Measurements from ENCODE around the gene NEU2.
"Not testable (repeated sequence)": the region's sequence is repeated elsewhere in the genome, so short reads cannot be mapped to it uniquely, and the experiment has no call there.

NEU2 gene

DNA sequence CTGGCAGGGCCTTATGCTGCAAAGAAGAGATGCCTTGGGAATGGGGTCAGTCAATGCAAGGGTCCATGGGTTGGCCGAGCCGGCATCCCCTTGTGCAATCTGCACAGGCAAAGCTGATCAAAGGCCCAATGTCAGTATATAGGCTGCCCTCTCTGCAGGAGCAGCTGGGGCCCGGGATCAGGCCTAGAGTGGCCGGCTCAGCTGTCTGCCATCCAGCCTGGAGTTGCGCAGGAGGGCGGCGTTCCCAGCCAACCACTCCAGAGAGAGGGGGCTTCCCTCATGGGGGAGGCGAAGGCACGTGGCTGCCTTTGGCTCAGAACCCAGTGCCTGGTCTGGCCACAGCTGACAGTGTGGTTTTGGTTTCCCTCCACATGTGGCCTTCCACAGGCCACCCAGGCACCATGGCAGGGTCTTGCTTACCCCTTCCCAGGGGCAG is 31.5 kb downstream of the NEU2 start:
- Histone ChIP-seq H4K20me1 (ENCODE audit: insufficient read depth, low read length) (no peaks in the 10 kb centered on the region), H3K79me2 (ENCODE audit: low read length) (peaks cover 75% of the 10 kb centered on the region)

DNA sequence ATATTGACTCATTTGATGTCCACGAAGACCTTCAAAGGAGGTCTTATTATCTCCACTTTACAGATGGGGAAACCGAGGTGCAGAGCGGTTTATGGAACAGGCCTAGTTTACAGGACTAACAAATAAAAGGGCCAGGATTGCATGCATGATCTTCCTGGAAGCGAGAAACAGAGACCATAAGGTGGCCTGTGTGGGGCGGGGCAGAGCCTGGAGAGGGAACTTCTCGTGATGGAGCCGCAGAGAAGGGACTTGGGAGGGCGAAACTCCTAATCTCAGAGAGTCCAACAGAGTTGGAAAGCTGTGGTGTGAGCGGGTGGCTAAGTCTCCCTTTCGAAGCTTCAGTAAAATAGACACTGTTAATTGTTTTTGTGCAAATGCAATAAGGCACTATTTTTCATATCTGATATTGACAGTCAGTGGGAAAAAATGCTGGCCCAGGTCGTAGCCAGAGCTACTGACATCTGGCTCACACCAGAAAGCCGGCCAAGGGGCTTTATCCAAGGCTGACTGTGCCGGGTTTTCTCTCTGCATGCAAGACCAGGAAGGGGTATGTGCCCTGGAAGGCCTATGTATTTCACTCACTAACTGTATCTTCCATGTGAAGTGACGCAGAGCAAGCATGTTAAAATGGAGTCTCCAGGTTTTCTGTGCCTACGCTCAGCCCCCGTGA is 32.2 kb downstream of the NEU2 start:
- H3K4me2 ChIP-seq (ENCODE audit: low read depth, low read length), result no peak overlapping the region
- H3K79me2 ChIP-seq (ENCODE audit: low read length), result peaks cover 82% of the 10 kb centered on the region
- peaks cover 3% of the 10 kb centered on the region for H3K36me3 ChIP-seq (replicated peaks; ENCODE audit: insufficient read depth, low read length)

More for the DNA sequence above, 31.5 kb downstream of the NEU2 start:
- no peak for DNase-seq
- H3K4me3 ChIP-seq (ENCODE audit: low read length), result no peak overlapping the region
- peak overlapping the region; percentile 47; the same call in 1 of the 2 replicates for H3K27ac ChIP-seq (ENCODE audit: low read length)
- no peaks in the 10 kb centered on the region for H3K9me2 ChIP-seq (replicated peaks; ENCODE audit: insufficient read depth, low read length)
- H3K27me3 ChIP-seq (replicated peaks; ENCODE audit: insufficient read depth, low read length), result no peaks in the 10 kb centered on the region
- H3K4me1 ChIP-seq (ENCODE audit: low read length), result peaks cover 23% of the 10 kb centered on the region
- no peak overlapping the region for H2AFZ ChIP-seq (ENCODE audit: low read length)
- TF ChIP-seq EZH2phosphoT487 (IDR thresholded peaks at IDR 0.05; ENCODE audit: low read length) (no peak), EZH2 (optimal IDR thresholded peaks at IDR 0.05; ENCODE audit: low read depth, low read length) (no peak)
- H3K4me2 ChIP-seq (ENCODE audit: low read depth, low read length), result peak overlapping the region; percentile 97
- H3K36me3 ChIP-seq (replicated peaks; ENCODE audit: insufficient read depth, low read length), result peaks cover 3% of the 10 kb centered on the region
- H3K9me3 ChIP-seq (replicated peaks; ENCODE audit: insufficient read depth, low read length), result no peaks in the 10 kb centered on the region
- no peak overlapping the region; the same call in 1 of the 2 replicates for H3K9ac ChIP-seq (ENCODE audit: low read length)
- H3F3A ChIP-seq (ENCODE audit: insufficient read depth, low read length), result peaks cover 10% of the 10 kb centered on the region; the same call in 1 of the 2 replicates

DNA sequence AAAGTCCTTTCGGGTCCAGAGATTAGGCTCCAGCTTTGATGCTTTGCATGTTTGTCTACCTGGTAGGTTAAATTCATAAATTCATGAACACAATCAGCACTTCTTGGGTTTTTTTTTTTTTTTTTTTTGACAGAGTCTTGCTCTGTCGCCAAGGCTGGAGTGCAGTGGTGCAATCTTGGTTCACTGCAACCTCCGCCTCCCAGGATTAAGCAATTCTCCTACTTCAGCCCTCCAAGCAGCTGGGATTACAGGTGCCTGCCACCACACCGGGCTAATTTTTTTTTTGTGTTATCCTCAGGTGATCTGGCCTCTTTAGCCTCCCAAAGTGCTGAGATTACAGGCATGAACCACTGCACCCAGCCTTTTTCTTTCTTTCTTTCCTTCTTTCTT is 32.7 kb downstream of the NEU2 start:
- H2AFZ ChIP-seq (ENCODE audit: low read length); H3F3A ChIP-seq (ENCODE audit: insufficient read depth, low read length); H3K4me3 ChIP-seq (ENCODE audit: low read length); H3K27me3 ChIP-seq (replicated peaks; ENCODE audit: insufficient read depth, low read length); H3K4me2 ChIP-seq (ENCODE audit: low read depth, low read length); H3K9me2 ChIP-seq (replicated peaks; ENCODE audit: insufficient read depth, low read length); H3K36me3 ChIP-seq (replicated peaks; ENCODE audit: insufficient read depth, low read length); H3K27ac ChIP-seq (ENCODE audit: low read length); DNase-seq; H3K9me3 ChIP-seq (replicated peaks; ENCODE audit: insufficient read depth, low read length); H3K9ac ChIP-seq (ENCODE audit: low read length); H4K20me1 ChIP-seq (ENCODE audit: insufficient read depth, low read length): not testable (repeated sequence)
- Histone ChIP-seq H3K79me2 (ENCODE audit: low read length) (peaks cover 87% of the 10 kb centered on the region), H3K4me1 (ENCODE audit: low read length) (peaks cover 17% of the 10 kb centered on the region)

More for the DNA sequence above, 32.2 kb downstream of the NEU2 start:
- no peak overlapping the region for H3K27ac ChIP-seq (ENCODE audit: low read length)
- H2AFZ ChIP-seq (ENCODE audit: low read length), result no peak overlapping the region
- peaks cover 20% of the 10 kb centered on the region for H3K4me1 ChIP-seq (ENCODE audit: low read length)
- H3F3A ChIP-seq (ENCODE audit: insufficient read depth, low read length), result peaks cover 10% of the 10 kb centered on the region; the same call in 1 of the 2 replicates
- no peaks in the 10 kb centered on the region for H3K27me3 ChIP-seq (replicated peaks; ENCODE audit: insufficient read depth, low read length)
- H4K20me1 ChIP-seq (ENCODE audit: insufficient read depth, low read length), result no peaks in the 10 kb centered on the region
- no peaks in the 10 kb centered on the region for H3K9me2 ChIP-seq (replicated peaks; ENCODE audit: insufficient read depth, low read length)
- no peak overlapping the region for H3K4me3 ChIP-seq (ENCODE audit: low read length)
- no peaks in the 10 kb centered on the region for H3K9me3 ChIP-seq (replicated peaks; ENCODE audit: insufficient read depth, low read length)
- no peak overlapping the region for H3K9ac ChIP-seq (ENCODE audit: low read length)
- DNase-seq, result no peak
- TF ChIP-seq EZH2 (optimal IDR thresholded peaks at IDR 0.05; ENCODE audit: low read depth, low read length), result no peak
- TF ChIP-seq, protein P1, sequence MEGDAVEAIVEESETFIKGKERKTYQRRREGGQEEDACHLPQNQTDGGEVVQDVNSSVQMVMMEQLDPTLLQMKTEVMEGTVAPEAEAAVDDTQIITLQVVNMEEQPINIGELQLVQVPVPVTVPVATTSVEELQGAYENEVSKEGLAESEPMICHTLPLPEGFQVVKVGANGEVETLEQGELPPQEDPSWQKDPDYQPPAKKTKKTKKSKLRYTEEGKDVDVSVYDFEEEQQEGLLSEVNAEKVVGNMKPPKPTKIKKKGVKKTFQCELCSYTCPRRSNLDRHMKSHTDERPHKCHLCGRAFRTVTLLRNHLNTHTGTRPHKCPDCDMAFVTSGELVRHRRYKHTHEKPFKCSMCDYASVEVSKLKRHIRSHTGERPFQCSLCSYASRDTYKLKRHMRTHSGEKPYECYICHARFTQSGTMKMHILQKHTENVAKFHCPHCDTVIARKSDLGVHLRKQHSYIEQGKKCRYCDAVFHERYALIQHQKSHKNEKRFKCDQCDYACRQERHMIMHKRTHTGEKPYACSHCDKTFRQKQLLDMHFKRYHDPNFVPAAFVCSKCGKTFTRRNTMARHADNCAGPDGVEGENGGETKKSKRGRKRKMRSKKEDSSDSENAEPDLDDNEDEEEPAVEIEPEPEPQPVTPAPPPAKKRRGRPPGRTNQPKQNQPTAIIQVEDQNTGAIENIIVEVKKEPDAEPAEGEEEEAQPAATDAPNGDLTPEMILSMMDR (IDR thresholded peaks at IDR 0.05; ENCODE audit: low read length), result no peak
- no peak for TF ChIP-seq EZH2phosphoT487 (IDR thresholded peaks at IDR 0.05; ENCODE audit: low read length)

DNA sequence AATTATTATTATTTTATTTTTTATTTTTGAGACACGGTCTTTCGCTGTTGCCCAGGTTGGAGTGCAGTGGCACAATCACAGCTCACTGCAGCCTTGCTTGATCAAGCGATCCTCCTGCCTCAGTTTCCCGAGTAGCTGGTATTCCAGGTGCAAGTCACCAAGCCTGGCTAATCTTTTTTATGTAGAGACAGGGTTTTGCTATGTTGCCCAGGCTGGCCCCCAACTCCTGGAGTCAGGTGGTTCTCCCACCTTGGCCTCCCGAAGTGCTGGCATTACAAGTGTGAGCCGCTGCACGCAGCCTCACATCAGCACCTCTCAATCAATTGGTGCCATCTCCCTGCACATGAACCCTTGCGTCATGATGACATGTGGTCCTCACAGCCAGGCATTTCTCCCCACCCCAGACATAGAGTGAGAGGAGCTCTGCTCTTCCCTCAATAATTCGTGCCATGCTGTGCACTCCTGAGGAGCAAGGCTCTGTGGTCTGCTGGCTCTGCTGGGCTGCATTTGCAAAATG is 33.5 kb downstream of the NEU2 start:
- H3K79me2 ChIP-seq (ENCODE audit: low read length), result peaks cover 86% of the 10 kb centered on the region

More for the DNA sequence above, 33.5 kb downstream of the NEU2 start:
- Histone ChIP-seq H3K27ac (ENCODE audit: low read length) (no peak overlapping the region), H3F3A (ENCODE audit: insufficient read depth, low read length) (peaks cover 4% of the 10 kb centered on the region; the same call in 1 of the 2 replicates), H3K9me3 (replicated peaks; ENCODE audit: insufficient read depth, low read length) (no peaks in the 10 kb centered on the region), H3K4me1 (ENCODE audit: low read length) (peaks cover 17% of the 10 kb centered on the region), H3K27me3 (replicated peaks; ENCODE audit: insufficient read depth, low read length) (no peaks in the 10 kb centered on the region), H4K20me1 (ENCODE audit: insufficient read depth, low read length) (no peaks in the 10 kb centered on the region), H3K4me2 (ENCODE audit: low read depth, low read length) (no peak overlapping the region), H2AFZ (ENCODE audit: low read length) (no peak overlapping the region), H3K9me2 (replicated peaks; ENCODE audit: insufficient read depth, low read length) (no peaks in the 10 kb centered on the region), H3K9ac (ENCODE audit: low read length) (no peak overlapping the region), H3K4me3 (ENCODE audit: low read length) (no peak overlapping the region), H3K36me3 (replicated peaks; ENCODE audit: insufficient read depth, low read length) (peaks cover 3% of the 10 kb centered on the region)
- no peak for DNase-seq
- TF ChIP-seq EZH2 (optimal IDR thresholded peaks at IDR 0.05; ENCODE audit: low read depth, low read length), result no peak
- TF ChIP-seq, protein P1 (IDR thresholded peaks at IDR 0.05; ENCODE audit: low read length), result no peak
- no peak for TF ChIP-seq EZH2phosphoT487 (IDR thresholded peaks at IDR 0.05; ENCODE audit: low read length)
